ENCODE data around the gene MFAP3L.

The MFAP3L gene

GRCh38 chr4:170003071-170004070 is 22.8 kb downstream of the MFAP3L start:
- TF ChIP-seq POLR2A (IDR thresholded peaks at IDR 0.05; ENCODE audit: extremely low read depth, insufficient read length) (no peak), MYC (IDR thresholded peaks at IDR 0.05; ENCODE audit: low read depth, low read length) (no peak), MAX (IDR thresholded peaks at IDR 0.05; ENCODE audit: low read depth, low read length) (no peak), CTCF (IDR thresholded peaks at IDR 0.05; ENCODE audit: low read depth, low read length) (no peak)
- H3K4me3 ChIP-seq (ENCODE audit: low read depth, low read length) = no peak overlapping the region
- DNase-seq (ENCODE audit: low read depth) = no peak

GRCh38 chr4:170001745-170002267 is 24.4 kb downstream of the MFAP3L start:
- no peak overlapping the region for H3K4me3 ChIP-seq (ENCODE audit: low read depth, low read length)
- TF ChIP-seq MAX (IDR thresholded peaks at IDR 0.05; ENCODE audit: low read depth, low read length) (no peak), POLR2A (IDR thresholded peaks at IDR 0.05; ENCODE audit: extremely low read depth, insufficient read length) (no peak), CTCF (IDR thresholded peaks at IDR 0.05; ENCODE audit: low read depth, low read length) (no peak), MYC (IDR thresholded peaks at IDR 0.05; ENCODE audit: low read depth, low read length) (no peak)
- no peak for DNase-seq (ENCODE audit: low read depth)

- DNase-seq (ENCODE audit: low read depth) = no peak
- TF ChIP-seq MAX (IDR thresholded peaks at IDR 0.05; ENCODE audit: low read depth, low read length) (no peak), MYC (IDR thresholded peaks at IDR 0.05; ENCODE audit: low read depth, low read length) (no peak), CTCF (IDR thresholded peaks at IDR 0.05; ENCODE audit: low read depth, low read length) (no peak), POLR2A (IDR thresholded peaks at IDR 0.05; ENCODE audit: extremely low read depth, insufficient read length) (no peak)
- H3K4me3 ChIP-seq (ENCODE audit: low read depth, low read length) = no peak overlapping the region
Observed at GRCh38 chr4:170001011-170001744, 25.0 kb downstream of the MFAP3L start.

- H3K4me3 ChIP-seq (ENCODE audit: low read depth, low read length) = no peak overlapping the region
- no peak for DNase-seq (ENCODE audit: low read depth)
- TF ChIP-seq MAX (IDR thresholded peaks at IDR 0.05; ENCODE audit: low read depth, low read length) = no peak
- TF ChIP-seq POLR2A (IDR thresholded peaks at IDR 0.05; ENCODE audit: extremely low read depth, insufficient read length) = no peak
- no peak for TF ChIP-seq MYC (IDR thresholded peaks at IDR 0.05; ENCODE audit: low read depth, low read length)
- no peak for TF ChIP-seq CTCF (IDR thresholded peaks at IDR 0.05; ENCODE audit: low read depth, low read length)
Observed at GRCh38 chr4:169999923-170000322, 26.3 kb downstream of the MFAP3L start.

GRCh38 chr4:169998981-169999380 is 27.2 kb downstream of the MFAP3L start:
- no peak for TF ChIP-seq MYC (IDR thresholded peaks at IDR 0.05; ENCODE audit: low read depth, low read length)
- TF ChIP-seq MAX (IDR thresholded peaks at IDR 0.05; ENCODE audit: low read depth, low read length) = no peak
- TF ChIP-seq CTCF (IDR thresholded peaks at IDR 0.05; ENCODE audit: low read depth, low read length) = no peak
- no peak for TF ChIP-seq POLR2A (IDR thresholded peaks at IDR 0.05; ENCODE audit: extremely low read depth, insufficient read length)
- H3K4me3 ChIP-seq (ENCODE audit: low read depth, low read length) = no peak overlapping the region

More at GRCh38 chr4:169998981-169999380, 27.2 kb downstream of the MFAP3L start:
- no peak for DNase-seq (ENCODE audit: low read depth)

Measured in NB4 (cell line).